Stomach (tissue), 9 donors: Measurements from ENCODE around the gene BLOC1S2. TPM values are rescaled to one million over a fixed set of nuclear protein-coding genes. Genes with fewer than 3 reads are reported as not detected.

Source experiments
- DNase-seq, 2 donors: peaks; one replicate each; pipeline versions ENCODE4 v3.0.0 to v3.0.0-alpha.2; 2013 to 2019
- H3K27ac ChIP-seq, 5 donors: fragments of 200-600 bp in 4 of 5; sonication (generic) in 4 of 5; one replicate each; pipeline ENCODE4 v1.5.1; 2013 to 2019; ENCODE audit warnings: mild to moderate bottlenecking in 1 of 5, moderate library complexity in 1 of 5
- H3K27me3 ChIP-seq, 3 donors: fragments of 200-600 bp; sonication (generic); one replicate each; pipeline ENCODE4 v1.5.1; 2017 to 2019; ENCODE audit warnings: mixed run types in 1 of 3
- H3K36me3 ChIP-seq, 4 donors: fragments of 200-600 bp; sonication (generic); 1 replicate in 3 of 4; 2 replicates in 1 of 4; pipeline ENCODE4 v1.5.1; 2016 to 2019
- H3K4me1 ChIP-seq, 4 donors: fragments of 200-600 bp; sonication (generic); one replicate each; pipeline ENCODE4 v1.5.1; 2016 to 2019
- H3K4me3 ChIP-seq, 4 donors: fragments of 200-600 bp; sonication (generic) in 3 of 4; one replicate each; pipeline ENCODE4 v1.5.1; 2016 to 2019; ENCODE audit warnings: mild to moderate bottlenecking in 1 of 4
- H3K9me3 ChIP-seq, 4 donors: fragments of 200-600 bp; sonication (generic); one replicate each; pipeline ENCODE4 v1.5.1; 2016 to 2019
- CTCF ChIP-seq, 7 experiments: fragments of 450-650 bp in 4 of 7; fragments of 200-600 bp in 3 of 7; sonication (generic) in 3 of 7; IDR thresholded peaks; one replicate each; pipeline ENCODE4 v1.5.1; 2016 to 2019; ENCODE audit warnings: antibody characterized with exemption in 7 of 7, control low read depth in 2 of 7, mild to moderate bottlenecking in 1 of 7
- EP300 ChIP-seq: sonication (generic); formaldehyde crosslinking; IDR thresholded peaks from one replicate; pipeline ENCODE4 v1.6.1; 2017; ENCODE audit warnings: antibody characterized with exemption
- POLR2A ChIP-seq, 4 donors: fragments of 450-650 bp; IDR thresholded peaks; one replicate each; pipeline ENCODE4 v1.6.1; 2016; ENCODE audit warnings: antibody characterized with exemption in 4 of 4, control low read depth in 2 of 4, mild to moderate bottlenecking in 1 of 4, moderate library complexity in 1 of 4
- POLR2AphosphoS5 ChIP-seq, 3 donors: sonication (generic); formaldehyde crosslinking; IDR thresholded peaks; one replicate each; pipeline ENCODE4 v1.6.1; 2016; ENCODE audit warnings: antibody characterized with exemption in 3 of 3
- WGBS, 5 donors: extraction: QIAGEN DNeasy Blood & Tissue Kit in 3 of 5; methylation state at CpG; one replicate each; pipeline versions ENCODE4 v1.1.5 to v1.1.7; 2013 to 2018; 5-methylcytosine and 5-hydroxymethylcytosine counted together
- intact Hi-C: fragments of 100-400 bp; cut with DNase I; formaldehyde crosslinking; loops from one replicate; pipeline ENCODE4 v1.15.1; 2023; ENCODE audit warnings: low total_unique reads
- polyA plus RNA-seq, 3 donors: library from polyadenylated mRNA; stranded (reverse); fragments of 200-250 nt; gene quantifications; one replicate each; pipeline ENCODE4 v1.2.3, GENCODE V29; 2013
- total RNA-seq, 5 donors: library from RNA; depleted of rRNA; stranded (reverse); fragments of >200 nt; gene quantifications; one replicate each; pipeline versions ENCODE4 v1.1.0 to v1.2.3, GENCODE V29; 2014 to 2016
- donor health status: healthy with polysubstance abuse.
- donor health status: Bipolar disorder and iron deficiency.
- donor health status: healthy.

BLOC1S2 gene
- total and polyA plus RNA-seq, 8 donors: 0.87 to 51.0 (median 33.4) TPM; not detected in 1

- Histone ChIP-seq H3K4me1 (no peaks in the 10 kb centered on the region), H3K4me3 (no peak overlapping the region), H3K36me3 (peaks cover 43 to 100% (median 100%) of the 10 kb centered on the region in 4 donors), H3K27ac (no peak overlapping the region), H3K9me3 (no peaks in the 10 kb centered on the region), H3K27me3 (no peaks in the 10 kb centered on the region)
- 93 to 98% (median 96%) methylated on average over 3 of the region's 3 CpGs for WGBS, 5 donors
- no peak for TF ChIP-seq POLR2A (IDR thresholded peaks at IDR 0.05)
- no peak for TF ChIP-seq CTCF (IDR thresholded peaks at IDR 0.05)
- TF ChIP-seq POLR2AphosphoS5 (IDR thresholded peaks at IDR 0.05): no peak
- no peak for TF ChIP-seq EP300
- DNase-seq: no peak
- intact Hi-C loops: no loop called here
Measured at GRCh38 chr10:100254191-100254590, 32.3 kb downstream of the BLOC1S2 start.

GRCh38 chr10:100253041-100253440 lies 33.4 kb downstream of the BLOC1S2 start:
- H3K4me1 ChIP-seq: no peaks in the 10 kb centered on the region
- WGBS, 5 donors: 92 to 97% (median 96%) methylated on average over 5 of the region's 5 CpGs
- no peak for DNase-seq
- intact Hi-C loops: no loop called here
- no peak overlapping the region for H3K27ac ChIP-seq
- peaks cover 48 to 100% (median 99%) of the 10 kb centered on the region in 4 donors for H3K36me3 ChIP-seq
- TF ChIP-seq EP300: no peak
- no peak overlapping the region for H3K4me3 ChIP-seq
- no peaks in the 10 kb centered on the region for H3K27me3 ChIP-seq
- H3K9me3 ChIP-seq: no peaks in the 10 kb centered on the region

GRCh38 chr10:100248820-100249219 lies 37.7 kb downstream of the BLOC1S2 start:
- DNase-seq: no peak
- Histone ChIP-seq H3K4me3 (no peak overlapping the region), H3K36me3 (peaks cover 46 to 99% (median 97%) of the 10 kb centered on the region in 4 donors), H3K27me3 (no peaks in the 10 kb centered on the region), H3K27ac (no peak overlapping the region), H3K4me1 (no peaks in the 10 kb centered on the region), H3K9me3 (no peaks in the 10 kb centered on the region)
- TF ChIP-seq POLR2AphosphoS5 (IDR thresholded peaks at IDR 0.05): no peak
- no peak for TF ChIP-seq EP300
- TF ChIP-seq CTCF (IDR thresholded peaks at IDR 0.05): no peak
- no peak for TF ChIP-seq POLR2A (IDR thresholded peaks at IDR 0.05)
- 88 to 98% (median 96%) methylated on average over 7 of the region's 7 CpGs for WGBS, 5 donors
- intact Hi-C loops: no loop called here

GRCh38 chr10:100245484-100246220 lies 40.8 kb downstream of the BLOC1S2 start:
- H3K36me3 ChIP-seq: peaks cover 40 to 99% (median 97%) of the 10 kb centered on the region in 4 donors
- no peak for TF ChIP-seq CTCF (IDR thresholded peaks at IDR 0.05)
- no peak for TF ChIP-seq POLR2AphosphoS5 (IDR thresholded peaks at IDR 0.05)
- TF ChIP-seq POLR2A (IDR thresholded peaks at IDR 0.05): no peak
- TF ChIP-seq EP300: no peak

GRCh38 chr10:100239851-100240250 lies 46.6 kb downstream of the BLOC1S2 start:
- Histone ChIP-seq H3K4me1 (no peaks in the 10 kb centered on the region), H3K27ac (no peak overlapping the region), H3K36me3 (peaks cover 19 to 98% (median 98%) of the 10 kb centered on the region in 4 donors), H3K27me3 (no peaks in the 10 kb centered on the region), H3K4me3 (no peak overlapping the region), H3K9me3 (no peaks in the 10 kb centered on the region)
- DNase-seq: no peak
- no peak for TF ChIP-seq CTCF (IDR thresholded peaks at IDR 0.05)
- TF ChIP-seq POLR2A (IDR thresholded peaks at IDR 0.05): no peak
- TF ChIP-seq EP300: no peak
- no peak for TF ChIP-seq POLR2AphosphoS5 (IDR thresholded peaks at IDR 0.05)
- WGBS, 5 donors: 58 to 79% (median 63%) methylated on average over 3 of the region's 3 CpGs
- intact Hi-C loops: no loop called here

More at GRCh38 chr10:100245484-100246220, 40.8 kb downstream of the BLOC1S2 start:
- Histone ChIP-seq H3K4me1 (no peaks in the 10 kb centered on the region), H3K4me3 (no peak overlapping the region), H3K9me3 (no peaks in the 10 kb centered on the region), H3K27ac (no peak overlapping the region), H3K27me3 (no peaks in the 10 kb centered on the region)
- intact Hi-C loops: no loop called here
- 87 to 90% (median 90%) methylated on average over 5 of the region's 5 CpGs for WGBS, 5 donors
- no peak for DNase-seq
